PC-3 (cell line): ENCODE results near the gene SLC24A3. TPM values are rescaled to one million over a fixed set of nuclear protein-coding genes. Genes with fewer than 3 reads are reported as not detected.
A peak's percentile ranks its signal among the peaks of the same experiment; 100 is the strongest.

Source experiments
- ATAC-seq: fragments of 200-7000 bp; cut with Tn5 transposase; 2 replicates; pipeline ENCODE4 v1.9.1; 2020; ENCODE audit warnings: mild to moderate bottlenecking, moderate library complexity
- BruUV-seq: library from RNA; stranded (reverse); fragments of 400-500 nt; replicated peaks from 2 replicates; lab custom pipeline; 2021; lab: Mats Ljungman, UMichigan
- CTCF ChIA-PET: fragments of 300-600 bp; sonication (Branson Sonifier 250); formaldehyde crosslinking; loops from one replicate; lab custom pipeline; 2022; ENCODE audit warnings: antibody characterized with exemption; lab: Charles Lee
- POLR2A ChIA-PET: fragments of 300-600 bp; sonication (Branson Sonifier 250); formaldehyde crosslinking; loops from one replicate; lab custom pipeline; 2022; ENCODE audit warnings: antibody characterized with exemption; ENCODE audit not compliant: unreplicated experiment; lab: Charles Lee
- DNase-seq: peaks from one replicate; pipeline ENCODE4 v3.0.0-alpha.2; 2015
- H2AFZ ChIP-seq: fragments of 300-600 bp; sonication (generic); 2 replicates; pipeline ENCODE4 v1.6.0; 2016; ENCODE audit warnings: antibody characterized with exemption, low read length
- H3F3A ChIP-seq: fragments of 300-600 bp; sonication (generic); one replicate; pipeline ENCODE4 v1.6.0; 2017; ENCODE audit warnings: antibody characterized with exemption, low read length, control low read depth, mild to moderate bottlenecking; ENCODE audit not compliant: unreplicated experiment
- H3K27ac ChIP-seq: fragments of 300-600 bp; sonication (generic); 2 replicates; pipeline ENCODE4 v1.5.1; 2016; ENCODE audit warnings: mild to moderate bottlenecking, low read length
- H3K27me3 ChIP-seq: fragments of 300-600 bp; sonication (generic); 2 replicates; pipeline ENCODE4 v1.6.1; 2016; ENCODE audit warnings: low read length, mixed read lengths
- H3K36me3 ChIP-seq: fragments of 300-600 bp; sonication (generic); 2 replicates; pipeline ENCODE4 v1.6.1; 2016; ENCODE audit warnings: low read depth, mixed run types, low read length, mixed read lengths
- H3K4me1 ChIP-seq: fragments of 300-600 bp; sonication (generic); 2 replicates; pipeline ENCODE4 v1.5.1; 2016; ENCODE audit warnings: low read length; ENCODE audit not compliant: insufficient read depth
- H3K4me2 ChIP-seq: fragments of 300-600 bp; sonication (generic); 2 replicates; pipeline ENCODE4 v1.6.0; 2016; ENCODE audit warnings: low read length
- H3K4me3 ChIP-seq: fragments of 300-600 bp; sonication (generic); 2 replicates; pipeline ENCODE4 v1.5.1; 2016; ENCODE audit warnings: mild to moderate bottlenecking, low read length, mixed read lengths
- H3K79me2 ChIP-seq: fragments of 300-600 bp; sonication (generic); 2 replicates; pipeline ENCODE4 v1.6.1; 2017; ENCODE audit warnings: low read length, mixed read lengths
- H3K9ac ChIP-seq: fragments of 300-600 bp; sonication (generic); 2 replicates; pipeline ENCODE4 v1.6.0; 2016; ENCODE audit warnings: mild to moderate bottlenecking, low read length
- H3K9me2 ChIP-seq: fragments of 300-600 bp; sonication (generic); replicated peaks from 2 replicates; pipeline ENCODE4 v1.6.1; 2016; ENCODE audit warnings: mixed run types, low read length, mixed read lengths
- H3K9me3 ChIP-seq: fragments of 300-600 bp; sonication (generic); 2 replicates; pipeline ENCODE4 v1.6.1; 2016; ENCODE audit warnings: low read length, mixed read lengths
- H4K20me1 ChIP-seq: fragments of 300-600 bp; sonication (generic); 2 replicates; pipeline ENCODE4 v1.6.1; 2016; ENCODE audit warnings: low read length, mixed read lengths
- EZH2 ChIP-seq: fragments of 300-600 bp; sonication (generic); IDR thresholded peaks from one replicate; pipeline ENCODE4 v1.6.1; 2017; ENCODE audit warnings: antibody characterized with exemption, mild to moderate bottlenecking, low read length; ENCODE audit not compliant: unreplicated experiment
- EZH2phosphoT487 ChIP-seq: fragments of 300-600 bp; sonication (generic); IDR thresholded peaks from 2 replicates; pipeline ENCODE4 v1.6.1; 2018; ENCODE audit warnings: mild to moderate bottlenecking, antibody characterized with exemption, low read length, borderline replicate concordance
- intact Hi-C: fragments of 100-400 bp; cut with micrococcal nuclease; formaldehyde crosslinking; loops from 2 replicates; pipeline ENCODE4 v1.9.0; 2023
- total RNA-seq: library from RNA; depleted of rRNA; stranded (reverse); fragments of >200 nt; gene quantifications from 2 replicates; pipeline ENCODE4 v1.2.3, GENCODE V29; 2014
- TF ChIP-seq, protein P1 (sequence below): fragments of 300-600 bp; sonication (generic); conservative IDR thresholded peaks from 2 replicates; pipeline ENCODE4 v1.5.1; 2017; ENCODE audit warnings: antibody characterized with exemption, low read depth, mild to moderate bottlenecking, low read length

Gene SLC24A3
- total RNA-seq, 1 experiment from 2014 or later = 0.11 TPM

DNA sequence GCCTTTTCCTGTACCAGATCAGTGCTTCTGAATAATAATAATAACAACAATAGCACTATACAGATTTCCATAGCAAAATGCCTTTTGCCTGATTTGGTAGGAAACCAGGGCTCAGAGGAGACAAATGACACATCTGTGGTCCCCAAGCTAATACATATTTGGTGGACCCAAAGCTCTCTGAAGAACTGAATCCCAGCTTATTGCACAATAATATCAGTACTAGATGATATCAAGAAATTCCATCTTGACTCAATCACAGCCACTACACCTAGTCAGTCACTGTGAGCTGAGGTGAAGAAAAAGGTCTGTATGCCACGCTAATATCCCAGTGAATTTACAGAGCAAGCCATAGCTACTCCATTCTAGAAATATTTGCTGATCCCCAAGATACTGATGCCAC lies 275.0 kb downstream of the SLC24A3 start:
- Histone ChIP-seq H4K20me1 (no peaks in the 10 kb centered on the region), H3K36me3 (no peaks in the 10 kb centered on the region), H3K4me2 (no peak overlapping the region), H3K9me2 (no peaks in the 10 kb centered on the region), H3K79me2 (no peaks in the 10 kb centered on the region), H3K27ac (no peak overlapping the region), H2AFZ (no peak overlapping the region), H3K27me3 (peaks cover 50% of the 10 kb centered on the region), H3F3A (no peaks in the 10 kb centered on the region), H3K9me3 (no peaks in the 10 kb centered on the region), H3K4me1 (no peaks in the 10 kb centered on the region), H3K4me3 (no peak overlapping the region), H3K9ac (no peak overlapping the region)
- no peak for DNase-seq
- POLR2A ChIA-PET = no interaction called here
- CTCF ChIA-PET = no interaction called here
- no peak for TF ChIP-seq EZH2
- no peak for TF ChIP-seq EZH2phosphoT487
- TF ChIP-seq, protein P1, sequence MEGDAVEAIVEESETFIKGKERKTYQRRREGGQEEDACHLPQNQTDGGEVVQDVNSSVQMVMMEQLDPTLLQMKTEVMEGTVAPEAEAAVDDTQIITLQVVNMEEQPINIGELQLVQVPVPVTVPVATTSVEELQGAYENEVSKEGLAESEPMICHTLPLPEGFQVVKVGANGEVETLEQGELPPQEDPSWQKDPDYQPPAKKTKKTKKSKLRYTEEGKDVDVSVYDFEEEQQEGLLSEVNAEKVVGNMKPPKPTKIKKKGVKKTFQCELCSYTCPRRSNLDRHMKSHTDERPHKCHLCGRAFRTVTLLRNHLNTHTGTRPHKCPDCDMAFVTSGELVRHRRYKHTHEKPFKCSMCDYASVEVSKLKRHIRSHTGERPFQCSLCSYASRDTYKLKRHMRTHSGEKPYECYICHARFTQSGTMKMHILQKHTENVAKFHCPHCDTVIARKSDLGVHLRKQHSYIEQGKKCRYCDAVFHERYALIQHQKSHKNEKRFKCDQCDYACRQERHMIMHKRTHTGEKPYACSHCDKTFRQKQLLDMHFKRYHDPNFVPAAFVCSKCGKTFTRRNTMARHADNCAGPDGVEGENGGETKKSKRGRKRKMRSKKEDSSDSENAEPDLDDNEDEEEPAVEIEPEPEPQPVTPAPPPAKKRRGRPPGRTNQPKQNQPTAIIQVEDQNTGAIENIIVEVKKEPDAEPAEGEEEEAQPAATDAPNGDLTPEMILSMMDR = no peak
- no TSS peak for BruUV-seq
- ATAC-seq = no peak
- intact Hi-C loops = no loop called here

DNA sequence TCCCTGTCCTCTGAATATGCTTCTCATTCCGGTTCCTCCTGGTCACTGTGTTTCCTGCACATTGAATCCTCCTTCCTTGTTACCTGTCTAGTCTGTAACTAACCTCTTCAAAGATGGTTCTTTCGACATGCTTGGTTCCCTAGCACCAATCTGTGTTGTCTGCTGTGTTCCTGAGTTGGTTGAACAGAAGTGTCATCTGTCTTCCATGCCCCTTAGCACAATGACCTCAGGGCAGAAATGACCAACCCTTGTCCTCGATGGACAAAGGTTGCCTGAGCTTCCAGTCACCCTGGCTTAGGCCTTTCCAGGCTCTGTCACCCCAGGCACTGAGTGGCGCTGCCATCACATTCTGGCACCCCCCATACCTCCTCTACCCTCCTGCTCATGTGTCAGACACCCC lies 278.8 kb downstream of the SLC24A3 start:
- Histone ChIP-seq H3K27me3 (peaks cover 80% of the 10 kb centered on the region), H4K20me1 (no peaks in the 10 kb centered on the region), H2AFZ (no peak overlapping the region), H3K9ac (no peak overlapping the region), H3K9me3 (no peaks in the 10 kb centered on the region), H3K4me3 (no peak overlapping the region), H3K27ac (no peak overlapping the region), H3K4me2 (no peak overlapping the region), H3K36me3 (no peaks in the 10 kb centered on the region), H3F3A (no peaks in the 10 kb centered on the region), H3K79me2 (no peaks in the 10 kb centered on the region), H3K9me2 (no peaks in the 10 kb centered on the region), H3K4me1 (no peaks in the 10 kb centered on the region)
- ChIA-PET POLR2A (no interaction called here), CTCF (no interaction called here)
- ATAC-seq = no peak
- no TSS peak for BruUV-seq
- DNase-seq = no peak
- TF ChIP-seq EZH2 (no peak), EZH2phosphoT487 (no peak)
- intact Hi-C loops = no loop called here

DNA sequence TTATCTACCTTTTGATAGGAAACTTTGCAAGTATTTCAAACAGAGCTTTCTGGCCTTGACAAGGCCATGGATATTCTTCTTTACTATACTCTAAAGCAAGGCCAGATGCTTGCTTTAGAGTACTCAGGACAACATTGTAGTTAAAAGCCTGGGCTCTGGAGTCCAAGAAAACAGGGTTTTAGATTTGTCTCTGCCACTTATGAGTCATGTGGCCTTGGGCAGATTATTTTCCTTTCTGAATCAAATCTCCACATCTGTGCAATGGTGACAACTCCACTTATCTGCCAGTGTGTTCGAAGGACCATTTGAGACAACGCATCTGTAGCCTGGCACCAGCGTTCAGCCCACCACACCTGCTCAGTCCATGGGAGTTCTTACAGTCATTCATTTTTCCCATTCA lies 279.7 kb downstream of the SLC24A3 start:
- no TSS peak for BruUV-seq
- peak; percentile 7 for DNase-seq
- H3K4me3 ChIP-seq = no peak overlapping the region
- H3K36me3 ChIP-seq = no peaks in the 10 kb centered on the region
- TF ChIP-seq EZH2phosphoT487 = no peak
- TF ChIP-seq, protein P1 = no peak
- TF ChIP-seq EZH2 = no peak
- no peak for ATAC-seq
- H3K4me1 ChIP-seq = peaks cover 7% of the 10 kb centered on the region; the same call in 1 of the 2 replicates
- H2AFZ ChIP-seq = no peak overlapping the region
- no peak overlapping the region for H3K27ac ChIP-seq
- no peak overlapping the region for H3K9ac ChIP-seq
- H3K27me3 ChIP-seq = peaks cover 72% of the 10 kb centered on the region
- no peaks in the 10 kb centered on the region for H3K79me2 ChIP-seq
- ChIA-PET CTCF (no interaction called here), POLR2A (no interaction called here)
- intact Hi-C loops = no loop called here
- no peaks in the 10 kb centered on the region for H3F3A ChIP-seq
- H3K9me3 ChIP-seq = no peaks in the 10 kb centered on the region
- no peaks in the 10 kb centered on the region for H4K20me1 ChIP-seq
- no peak overlapping the region for H3K4me2 ChIP-seq
- H3K9me2 ChIP-seq = no peaks in the 10 kb centered on the region
